NCI-H1105 (cell line): Measurements from ENCODE around the gene CALU.

ENCODE experiments used
- DNase-seq: peaks from one replicate; lab custom pipeline; 2025; lab: John Stamatoyannopoulos, UW

Gene CALU

DNA sequence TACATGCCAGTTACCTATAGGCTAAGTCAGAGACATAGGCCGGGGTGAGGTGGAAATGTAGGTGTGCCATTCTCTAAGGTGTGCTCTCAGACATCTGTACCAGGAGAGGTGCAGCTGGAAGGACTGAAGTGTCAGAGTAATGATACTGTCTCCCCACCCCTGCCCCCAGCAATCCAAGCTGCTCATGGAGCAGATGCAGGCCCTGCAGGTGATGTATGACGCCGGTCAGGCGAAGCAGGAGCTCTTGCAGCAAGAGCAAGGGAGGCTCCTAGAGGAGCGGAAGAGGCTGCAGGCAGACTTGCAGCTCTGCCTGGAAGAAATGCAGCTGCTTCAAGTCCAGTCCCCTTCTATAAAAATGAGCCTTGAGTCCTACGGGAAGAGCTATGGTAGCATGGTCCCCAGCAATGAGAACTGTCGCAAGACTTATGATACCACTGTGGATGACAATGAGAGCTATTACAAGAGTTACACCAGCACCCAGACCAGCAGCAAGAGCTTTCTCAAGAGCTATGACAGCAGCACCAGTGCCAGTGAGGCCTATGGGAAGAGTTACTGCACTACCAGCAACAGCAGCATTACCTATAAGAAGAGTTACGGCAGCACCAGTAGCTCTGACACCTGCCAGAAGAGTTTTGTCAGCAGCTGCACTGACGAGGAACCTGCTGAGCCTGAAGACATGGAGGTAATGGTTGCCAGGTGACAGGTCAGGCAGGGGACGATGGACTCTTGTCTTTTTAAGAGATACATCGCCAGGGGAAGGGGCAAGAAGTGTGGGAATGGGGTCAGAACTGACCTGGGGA is 72.7 kb downstream of the CALU start:
- no peak for DNase-seq

DNA sequence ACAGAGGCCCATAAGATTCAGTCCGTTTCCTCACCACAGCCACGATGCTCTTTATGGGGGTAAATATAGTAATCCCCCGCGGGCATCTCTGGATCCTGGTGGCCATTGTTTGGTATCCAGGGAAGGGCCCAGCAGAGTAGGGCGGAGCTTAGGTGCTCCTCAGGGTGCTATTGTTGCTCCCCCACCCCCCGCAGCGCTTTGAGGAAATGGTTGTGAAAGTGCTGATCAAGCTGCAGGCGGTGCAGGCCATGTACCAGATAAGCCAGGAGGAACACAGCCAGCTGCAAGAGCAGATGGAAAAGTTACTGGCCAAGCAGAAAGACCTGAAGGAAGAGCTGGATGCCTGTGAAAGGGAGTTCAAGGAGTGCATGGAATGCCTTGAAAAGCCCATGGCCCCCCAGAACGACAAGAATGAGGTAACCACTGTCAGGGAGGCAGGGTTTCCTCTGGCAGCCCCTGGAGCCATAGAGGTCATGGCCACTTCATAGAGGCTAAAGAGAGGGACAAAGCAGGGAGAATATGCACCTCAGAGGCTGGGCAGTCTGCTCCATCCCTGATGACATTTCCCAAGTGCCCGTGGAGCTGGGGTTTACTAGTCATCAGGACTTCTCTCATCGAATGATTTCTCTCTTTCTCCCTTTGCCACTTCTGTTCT is 73.5 kb downstream of the CALU start:
- no peak for DNase-seq

- no peak for DNase-seq
Observed at GRCh38 chr7:128814499-128814898, 75.3 kb downstream of the CALU start.

DNA sequence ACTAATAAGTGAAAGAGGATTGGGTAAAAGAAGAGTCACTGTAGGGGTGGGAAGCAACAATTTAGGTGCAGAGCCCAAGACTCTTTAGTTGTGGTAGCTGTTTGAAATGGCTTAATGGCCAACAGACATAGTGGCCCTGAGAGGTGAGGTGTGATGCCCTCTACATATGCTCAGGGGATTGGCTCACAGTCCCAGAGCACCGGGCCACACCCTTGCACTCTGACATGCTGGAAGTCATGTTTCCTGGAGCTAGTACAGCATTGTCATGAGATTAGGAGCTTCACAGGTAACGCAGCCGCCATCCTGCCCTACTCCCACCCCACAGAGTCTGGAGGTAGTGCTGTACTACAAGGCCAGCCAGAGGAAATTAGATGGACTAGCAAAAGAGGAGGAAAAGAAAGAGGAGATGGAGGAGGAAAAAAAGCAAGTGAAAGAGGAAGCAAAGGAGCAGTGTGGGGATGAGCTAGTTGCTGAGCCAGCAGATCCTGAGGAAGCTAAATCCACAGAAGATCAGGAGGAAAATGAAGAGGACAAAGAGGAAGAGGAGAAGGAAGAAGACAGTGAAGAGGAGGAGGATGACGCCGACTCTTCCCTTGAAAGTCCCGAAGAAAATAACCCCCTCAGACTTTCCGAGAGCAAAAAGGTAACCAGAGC is 76.3 kb downstream of the CALU start:
- no peak for DNase-seq

GRCh38 chr7:128818694-128819093 is 79.5 kb downstream of the CALU start:
- DNase-seq, result no peak
